Central memory CD8-positive, alpha-beta T cell (primary cell): Measurements from ENCODE around the gene PRR22.

Experiments used
- ATAC-seq: fragments of 150-1000 bp; cut with Tn5 transposase; replicated peaks from 2 replicates; pipeline ENCODE4 v1.10.0; 2022; ENCODE audit warnings: mild to moderate bottlenecking, moderate FRiP score, moderate number of reproducible peaks; ENCODE audit not compliant: poor library complexity, severe bottlenecking; ENCODE audit errors: extremely low read depth
- DNase-seq, 2 donors: peaks; one replicate each; pipeline ENCODE4 v3.0.0; 2021; ENCODE audit warnings: low spot score in 2 of 2
- H3K27ac Mint-ChIP-seq: one replicate; pipeline ENCODE4 v1.8.0; 2022; ENCODE audit warnings: low read depth, mild to moderate bottlenecking, moderate library complexity, mixed read lengths
- H3K27me3 Mint-ChIP-seq: one replicate; pipeline ENCODE4 v1.8.0; 2022; ENCODE audit warnings: mixed read lengths
- H3K36me3 Mint-ChIP-seq: one replicate; pipeline ENCODE4 v1.8.0; 2022; ENCODE audit warnings: mild to moderate bottlenecking, moderate library complexity, mixed read lengths; ENCODE audit not compliant: insufficient read depth
- H3K4me1 Mint-ChIP-seq: one replicate; pipeline ENCODE4 v1.8.0; 2022; ENCODE audit warnings: mixed read lengths
- H3K4me3 Mint-ChIP-seq: one replicate; pipeline ENCODE4 v1.8.0; 2022; ENCODE audit warnings: mild to moderate bottlenecking, moderate library complexity, mixed read lengths
- H3K9me3 Mint-ChIP-seq: one replicate; pipeline ENCODE4 v1.8.0; 2022; ENCODE audit warnings: mixed read lengths

Gene PRR22

GRCh38 chr19:5823579-5824281 lies 39.2 kb upstream of the PRR22 start:
- Mint-ChIP-seq H3K4me3 (no peak overlapping the region), H3K9me3 (peaks cover 5% of the 10 kb centered on the region), H3K27me3 (peaks cover 10% of the 10 kb centered on the region), H3K27ac (no peak overlapping the region), H3K36me3 (peaks cover 13% of the 10 kb centered on the region), H3K4me1 (peaks cover 14% of the 10 kb centered on the region)
- ATAC-seq (no peak), DNase-seq (no peak)

- no peak for DNase-seq
- no peak overlapping the region for H3K4me3 Mint-ChIP-seq
- H3K9me3 Mint-ChIP-seq = peaks cover 5% of the 10 kb centered on the region
- H3K36me3 Mint-ChIP-seq = peaks cover 7% of the 10 kb centered on the region
- peaks cover 5% of the 10 kb centered on the region for H3K4me1 Mint-ChIP-seq
- no peak overlapping the region for H3K27ac Mint-ChIP-seq
- ATAC-seq = no peak
- peaks cover 16% of the 10 kb centered on the region for H3K27me3 Mint-ChIP-seq
Observed at GRCh38 chr19:5822181-5822844, 37.8 kb upstream of the PRR22 start.

- no peak overlapping the region for H3K4me3 Mint-ChIP-seq
- no peaks in the 10 kb centered on the region for H3K9me3 Mint-ChIP-seq
- H3K27me3 Mint-ChIP-seq = peaks cover 23% of the 10 kb centered on the region
- no peak overlapping the region for H3K27ac Mint-ChIP-seq
- ATAC-seq (no peak), DNase-seq (no peak)
- peaks cover 4% of the 10 kb centered on the region for H3K36me3 Mint-ChIP-seq
- H3K4me1 Mint-ChIP-seq = no peaks in the 10 kb centered on the region
Observed at GRCh38 chr19:5821521-5822180, 37.1 kb upstream of the PRR22 start.

GRCh38 chr19:5820785-5821184 lies 36.2 kb upstream of the PRR22 start:
- no peaks in the 10 kb centered on the region for H3K4me1 Mint-ChIP-seq
- H3K27ac Mint-ChIP-seq = no peak overlapping the region
- ATAC-seq (no peak), DNase-seq (no peak)
- no peaks in the 10 kb centered on the region for H3K9me3 Mint-ChIP-seq
- peaks cover 28% of the 10 kb centered on the region for H3K27me3 Mint-ChIP-seq
- H3K36me3 Mint-ChIP-seq = peaks cover 2% of the 10 kb centered on the region
- no peak overlapping the region for H3K4me3 Mint-ChIP-seq

GRCh38 chr19:5818594-5818993 lies 34.0 kb upstream of the PRR22 start:
- peaks cover 28% of the 10 kb centered on the region for H3K27me3 Mint-ChIP-seq
- no peak overlapping the region for H3K27ac Mint-ChIP-seq
- no peak for ATAC-seq
- no peaks in the 10 kb centered on the region for H3K9me3 Mint-ChIP-seq
- H3K36me3 Mint-ChIP-seq = peaks cover 2% of the 10 kb centered on the region
- no peak overlapping the region for H3K4me3 Mint-ChIP-seq
- DNase-seq = no peak
- no peaks in the 10 kb centered on the region for H3K4me1 Mint-ChIP-seq

- Mint-ChIP-seq H3K4me1 (no peaks in the 10 kb centered on the region), H3K9me3 (no peaks in the 10 kb centered on the region), H3K36me3 (peaks cover 2% of the 10 kb centered on the region), H3K27me3 (peaks cover 28% of the 10 kb centered on the region), H3K27ac (no peak overlapping the region), H3K4me3 (no peak overlapping the region)
- DNase-seq (no peak), ATAC-seq (no peak)
Observed at GRCh38 chr19:5817218-5817617, 32.7 kb upstream of the PRR22 start.

GRCh38 chr19:5814852-5815246 lies 30.3 kb upstream of the PRR22 start:
- DNase-seq = no peak
- Mint-ChIP-seq H3K27me3 (peaks cover 18% of the 10 kb centered on the region), H3K4me1 (no peaks in the 10 kb centered on the region), H3K4me3 (no peak overlapping the region), H3K27ac (no peak overlapping the region), H3K36me3 (no peaks in the 10 kb centered on the region), H3K9me3 (no peaks in the 10 kb centered on the region)
- ATAC-seq = no peak

- H3K27ac Mint-ChIP-seq = no peak overlapping the region
- no peak overlapping the region for H3K4me3 Mint-ChIP-seq
- H3K9me3 Mint-ChIP-seq = no peaks in the 10 kb centered on the region
- ATAC-seq (no peak), DNase-seq (no peak)
- H3K36me3 Mint-ChIP-seq = no peaks in the 10 kb centered on the region
- H3K4me1 Mint-ChIP-seq = no peaks in the 10 kb centered on the region
- peaks cover 18% of the 10 kb centered on the region for H3K27me3 Mint-ChIP-seq
Observed at GRCh38 chr19:5814123-5814851, 29.7 kb upstream of the PRR22 start.

GRCh38 chr19:5811117-5811516 lies 26.6 kb upstream of the PRR22 start:
- no peak for ATAC-seq

GRCh38 chr19:5809469-5809868 lies 24.9 kb upstream of the PRR22 start:
- Mint-ChIP-seq H3K27ac (no peak overlapping the region), H3K4me1 (peaks cover 2% of the 10 kb centered on the region), H3K9me3 (no peaks in the 10 kb centered on the region), H3K36me3 (peaks cover 10% of the 10 kb centered on the region), H3K27me3 (peaks cover 1% of the 10 kb centered on the region), H3K4me3 (no peak overlapping the region)
- ATAC-seq = no peak
- no peak for DNase-seq

More at GRCh38 chr19:5811117-5811516, 26.6 kb upstream of the PRR22 start:
- Mint-ChIP-seq H3K27me3 (no peaks in the 10 kb centered on the region), H3K4me3 (no peak overlapping the region), H3K36me3 (peaks cover 7% of the 10 kb centered on the region), H3K9me3 (no peaks in the 10 kb centered on the region), H3K27ac (no peak overlapping the region), H3K4me1 (no peaks in the 10 kb centered on the region)
- DNase-seq = no peak

- Mint-ChIP-seq H3K36me3 (peaks cover 13% of the 10 kb centered on the region), H3K4me1 (peaks cover 6% of the 10 kb centered on the region), H3K27ac (no peak overlapping the region), H3K4me3 (no peak overlapping the region), H3K27me3 (peaks cover 6% of the 10 kb centered on the region), H3K9me3 (no peaks in the 10 kb centered on the region)
- no peak for DNase-seq
- ATAC-seq = no peak
Observed at GRCh38 chr19:5809053-5809452, 24.5 kb upstream of the PRR22 start.

- no peak overlapping the region for H3K27ac Mint-ChIP-seq
- H3K36me3 Mint-ChIP-seq = peaks cover 14% of the 10 kb centered on the region
- no peak for DNase-seq
- peaks cover 14% of the 10 kb centered on the region for H3K4me1 Mint-ChIP-seq
- no peak overlapping the region for H3K4me3 Mint-ChIP-seq
- ATAC-seq = no peak
- H3K9me3 Mint-ChIP-seq = no peaks in the 10 kb centered on the region
- H3K27me3 Mint-ChIP-seq = peaks cover 14% of the 10 kb centered on the region
Observed at GRCh38 chr19:5808120-5808816, 23.7 kb upstream of the PRR22 start.
